Esophagus squamous epithelium (tissue), 4 donors: ENCODE measurements around the gene ANO10.

Experiments used
- CTCF ChIP-seq, 6 experiments: fragments of 450-650 bp in 4 of 6; fragments of 200-600 bp in 2 of 6; sonication (generic) in 2 of 6; IDR thresholded peaks; one replicate each; pipeline ENCODE4 v1.5.1; 2016 to 2019; ENCODE audit warnings: antibody characterized with exemption in 6 of 6, mild to moderate bottlenecking in 4 of 6, moderate library complexity in 4 of 6
- POLR2A ChIP-seq, 4 donors: fragments of 450-650 bp; IDR thresholded peaks; one replicate each; pipeline ENCODE4 v1.6.1; 2017; ENCODE audit warnings: antibody characterized with exemption in 4 of 4, mild to moderate bottlenecking in 4 of 4, moderate library complexity in 3 of 4

- TF ChIP-seq CTCF (IDR thresholded peaks at IDR 0.05) (no peak), POLR2A (IDR thresholded peaks at IDR 0.05) (no peak)
These were observed 210.4 kb downstream of the ANO10 start for GRCh38 chr3:43411429-43411828.
